OCI-LY7 (cell line): Measurements from ENCODE around the gene GRB10. TPM values are rescaled to one million over a fixed set of nuclear protein-coding genes. Genes with fewer than 3 reads are reported as not detected.

Experiments
- BruUV-seq: library from RNA; stranded (reverse); fragments of 400-500 nt; replicated peaks from 2 replicates; lab custom pipeline; 2021; lab: Mats Ljungman, UMichigan
- CTCF ChIA-PET: fragments of 300-600 bp; sonication (Branson Sonifier 250); formaldehyde crosslinking; loops from one replicate; lab custom pipeline; 2022; ENCODE audit warnings: antibody characterized with exemption; ENCODE audit not compliant: unreplicated experiment; lab: Charles Lee
- POLR2A ChIA-PET: fragments of 300-600 bp; sonication (Branson Sonifier 250); formaldehyde crosslinking; loops from one replicate; lab custom pipeline; 2022; ENCODE audit warnings: antibody characterized with exemption; lab: Charles Lee
- DNase-seq: peaks from one replicate; pipeline ENCODE4 v3.0.0-alpha.2; 2015; ENCODE audit warnings: low spot score
- H2AFZ ChIP-seq: fragments of 200-600 bp; sonication (generic), shearing (Covaris generic); 2 replicates; pipeline ENCODE4 v1.6.1; 2014; ENCODE audit warnings: mild to moderate bottlenecking, antibody characterized with exemption, low read length, moderate library complexity
- H3K27ac ChIP-seq: fragments of 200-600 bp; sonication (generic); 2 replicates; pipeline ENCODE4 v1.5.1; 2014; ENCODE audit warnings: mixed run types, low read depth, mild to moderate bottlenecking, moderate library complexity, low read length, inconsistent platforms; ENCODE audit not compliant: poor library complexity, severe bottlenecking
- H3K36me3 ChIP-seq: fragments of 200-600 bp; sonication (generic); 2 replicates; pipeline ENCODE4 v1.6.1; 2014; ENCODE audit warnings: mild to moderate bottlenecking, antibody characterized with exemption, low read length, moderate library complexity, mixed read lengths; ENCODE audit not compliant: insufficient read depth
- H3K4me1 ChIP-seq: fragments of 200-600 bp; sonication (generic); 2 replicates; pipeline ENCODE4 v1.5.1; 2014; ENCODE audit warnings: mild to moderate bottlenecking, low read length; ENCODE audit not compliant: insufficient read depth, poor library complexity, severe bottlenecking
- H3K4me2 ChIP-seq: fragments of 200-600 bp; sonication (generic); 2 replicates; pipeline ENCODE4 v1.6.1; 2014; ENCODE audit warnings: mild to moderate bottlenecking, low read length
- H3K4me3 ChIP-seq: fragments of 200-600 bp; sonication (generic); 2 replicates; pipeline ENCODE4 v1.5.1; 2014; ENCODE audit warnings: mild to moderate bottlenecking, low read depth, low read length; ENCODE audit not compliant: poor library complexity, severe bottlenecking
- H3K79me2 ChIP-seq: fragments of 200-600 bp; sonication (generic); 2 replicates; pipeline ENCODE4 v1.6.1; 2016; ENCODE audit warnings: low read depth, mild to moderate bottlenecking, low read length, moderate library complexity, mixed read lengths; ENCODE audit not compliant: insufficient read depth
- H3K9me2 ChIP-seq: fragments of 200-600 bp; sonication (generic); 2 replicates; pipeline ENCODE4 v1.6.1; 2016; ENCODE audit warnings: mild to moderate bottlenecking, low read length, mixed read lengths; ENCODE audit not compliant: insufficient read depth
- H3K9me3 ChIP-seq: fragments of 200-600 bp; sonication (generic); 2 replicates; pipeline ENCODE4 v1.6.1; 2014; ENCODE audit warnings: mild to moderate bottlenecking, mixed run types, low read length, mixed read lengths
- H4K20me1 ChIP-seq: fragments of 200-600 bp; sonication (generic); 2 replicates; pipeline ENCODE4 v1.6.1; 2014; ENCODE audit warnings: mild to moderate bottlenecking, antibody characterized with exemption, low read length, moderate library complexity, mixed read lengths; ENCODE audit not compliant: insufficient read depth
- EZH2phosphoT487 ChIP-seq: fragments of 200-600 bp; sonication (generic); IDR thresholded peaks from 2 replicates; pipeline ENCODE4 v1.6.1; 2018; ENCODE audit warnings: low read depth, borderline replicate concordance, mild to moderate bottlenecking, mixed run types, antibody characterized with exemption, low read length, moderate library complexity, mixed read lengths
- intact Hi-C: fragments of 100-400 bp; cut with micrococcal nuclease; formaldehyde crosslinking; loops from one replicate; pipeline ENCODE4 v1.10.0; 2022; ENCODE audit not compliant: unreplicated experiment
- total RNA-seq, 2 experiments: library from RNA; depleted of rRNA in 1 of 2; stranded (reverse); fragments of >200 nt in 1 of 2; shearing (Covaris generic) in 1 of 2; gene quantifications; 2 replicates each; pipeline ENCODE4 v1.2.3, GENCODE V29; 2014 to 2022
- TF ChIP-seq, protein P1 (sequence below): fragments of 200-600 bp; sonication (generic); conservative IDR thresholded peaks from 2 replicates; pipeline ENCODE4 v1.5.1; 2014; ENCODE audit warnings: mild to moderate bottlenecking, antibody characterized with exemption, low read length, moderate library complexity, mixed read lengths

Gene GRB10
- total RNA-seq, 2 experiments from 2014 or later = not detected

DNA sequence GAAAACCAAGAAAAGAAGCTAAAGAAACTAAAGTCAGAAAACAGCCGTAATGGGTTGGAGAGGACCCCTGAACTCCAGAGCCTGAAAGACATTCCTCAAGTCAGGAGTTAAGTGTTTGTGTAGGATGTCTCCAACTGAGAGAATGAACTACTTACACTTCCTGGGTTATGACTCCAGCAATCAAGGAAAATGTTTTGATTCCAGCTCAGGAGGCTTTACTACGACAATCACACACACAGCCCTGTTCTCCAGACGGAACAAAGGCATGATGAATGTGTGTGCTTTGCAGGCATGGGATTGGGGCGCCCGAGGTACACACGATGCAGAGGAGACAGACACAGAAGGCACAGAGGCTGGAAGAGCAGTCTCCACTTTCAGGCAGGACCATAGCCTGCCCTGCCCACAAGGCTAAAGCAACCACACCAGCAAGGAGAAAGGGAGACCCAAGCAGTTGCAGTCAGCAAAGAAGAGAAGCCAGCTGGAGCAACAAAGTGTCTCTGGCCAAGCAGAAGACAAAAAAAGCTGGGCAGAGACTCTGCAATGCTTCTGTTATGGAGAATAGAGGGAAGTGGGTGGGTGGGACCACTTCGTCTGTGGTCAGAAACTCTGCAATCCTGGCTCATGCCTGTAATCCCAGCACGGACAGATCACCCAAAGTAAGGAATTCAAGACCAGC is 89.1 kb downstream of the GRB10 start:
- ChIA-PET CTCF (no interaction called here), POLR2A (no interaction called here)
- Histone ChIP-seq H3K4me2 (no peak overlapping the region), H3K9me2 (no peaks in the 10 kb centered on the region), H4K20me1 (no peaks in the 10 kb centered on the region), H3K4me3 (no peak overlapping the region), H3K27ac (no peak overlapping the region), H3K36me3 (no peaks in the 10 kb centered on the region), H3K4me1 (no peaks in the 10 kb centered on the region), H2AFZ (no peak overlapping the region), H3K79me2 (no peaks in the 10 kb centered on the region), H3K9me3 (no peaks in the 10 kb centered on the region)
- no peak for DNase-seq
- TF ChIP-seq EZH2phosphoT487 = no peak
- TF ChIP-seq, protein P1, sequence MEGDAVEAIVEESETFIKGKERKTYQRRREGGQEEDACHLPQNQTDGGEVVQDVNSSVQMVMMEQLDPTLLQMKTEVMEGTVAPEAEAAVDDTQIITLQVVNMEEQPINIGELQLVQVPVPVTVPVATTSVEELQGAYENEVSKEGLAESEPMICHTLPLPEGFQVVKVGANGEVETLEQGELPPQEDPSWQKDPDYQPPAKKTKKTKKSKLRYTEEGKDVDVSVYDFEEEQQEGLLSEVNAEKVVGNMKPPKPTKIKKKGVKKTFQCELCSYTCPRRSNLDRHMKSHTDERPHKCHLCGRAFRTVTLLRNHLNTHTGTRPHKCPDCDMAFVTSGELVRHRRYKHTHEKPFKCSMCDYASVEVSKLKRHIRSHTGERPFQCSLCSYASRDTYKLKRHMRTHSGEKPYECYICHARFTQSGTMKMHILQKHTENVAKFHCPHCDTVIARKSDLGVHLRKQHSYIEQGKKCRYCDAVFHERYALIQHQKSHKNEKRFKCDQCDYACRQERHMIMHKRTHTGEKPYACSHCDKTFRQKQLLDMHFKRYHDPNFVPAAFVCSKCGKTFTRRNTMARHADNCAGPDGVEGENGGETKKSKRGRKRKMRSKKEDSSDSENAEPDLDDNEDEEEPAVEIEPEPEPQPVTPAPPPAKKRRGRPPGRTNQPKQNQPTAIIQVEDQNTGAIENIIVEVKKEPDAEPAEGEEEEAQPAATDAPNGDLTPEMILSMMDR = no peak
- BruUV-seq = no TSS peak
- intact Hi-C loops = no loop called here

DNA sequence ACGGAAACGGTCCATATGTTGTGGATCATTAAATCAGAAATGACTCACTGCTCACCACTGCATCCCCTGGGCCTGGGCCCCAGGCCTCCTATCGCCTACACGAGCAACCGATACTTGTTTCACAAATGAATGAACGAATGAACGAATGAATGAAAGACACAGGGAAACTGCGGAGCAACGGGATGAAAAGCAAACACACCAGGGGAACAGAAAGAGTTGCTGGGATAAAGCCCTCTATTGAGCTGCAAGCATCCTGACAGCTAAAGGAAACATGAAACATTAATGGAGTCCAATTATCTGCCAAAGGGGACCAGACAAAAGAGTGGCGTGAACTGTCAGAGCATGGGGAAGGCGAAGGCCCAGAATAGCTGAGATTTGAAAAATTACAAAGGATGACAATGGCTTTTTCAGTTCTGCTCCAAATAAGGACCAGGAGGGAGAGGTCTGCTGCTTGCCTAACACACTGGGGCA is 92.1 kb downstream of the GRB10 start:
- intact Hi-C loops = no loop called here
- no peaks in the 10 kb centered on the region for H4K20me1 ChIP-seq
- H3K79me2 ChIP-seq = no peaks in the 10 kb centered on the region
- no peak overlapping the region for H2AFZ ChIP-seq
- H3K4me3 ChIP-seq = no peak overlapping the region
- TF ChIP-seq EZH2phosphoT487 = no peak
- TF ChIP-seq, protein P1 = no peak
- no peaks in the 10 kb centered on the region for H3K9me3 ChIP-seq
- H3K27ac ChIP-seq = no peak overlapping the region
- no TSS peak for BruUV-seq
- DNase-seq = no peak
- ChIA-PET CTCF (no interaction called here), POLR2A (no interaction called here)
- H3K36me3 ChIP-seq = no peaks in the 10 kb centered on the region
- no peaks in the 10 kb centered on the region for H3K9me2 ChIP-seq
- H3K4me2 ChIP-seq = no peak overlapping the region
- H3K4me1 ChIP-seq = no peaks in the 10 kb centered on the region

DNA sequence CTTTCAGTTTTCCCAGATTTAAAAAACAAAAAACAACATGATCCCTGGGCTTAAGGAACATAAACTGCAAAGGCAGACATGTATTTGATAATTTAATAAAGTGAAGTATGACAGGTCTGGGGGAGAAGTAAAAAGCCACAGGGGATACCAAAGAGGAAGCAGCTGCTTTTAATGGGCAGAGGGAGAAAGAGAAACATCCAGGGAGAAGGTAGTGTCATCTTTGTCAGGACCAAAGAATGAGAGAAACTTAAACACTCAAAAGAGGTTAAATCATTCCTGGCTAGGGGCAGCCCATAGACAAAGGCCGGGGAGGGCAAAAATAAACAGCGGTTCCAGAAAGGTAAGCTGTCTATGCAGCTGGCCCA is 94.5 kb downstream of the GRB10 start:
- H3K4me3 ChIP-seq = no peak overlapping the region
- no peaks in the 10 kb centered on the region for H3K36me3 ChIP-seq
- POLR2A ChIA-PET = no interaction called here
- CTCF ChIA-PET = no interaction called here
- H3K79me2 ChIP-seq = no peaks in the 10 kb centered on the region
- no TSS peak for BruUV-seq
- no peak for DNase-seq
- H3K4me1 ChIP-seq = no peaks in the 10 kb centered on the region
- H3K9me2 ChIP-seq = no peaks in the 10 kb centered on the region
- TF ChIP-seq, protein P1 = no peak
- no peak for TF ChIP-seq EZH2phosphoT487
- H4K20me1 ChIP-seq = no peaks in the 10 kb centered on the region
- intact Hi-C loops = no loop called here
- H2AFZ ChIP-seq = no peak overlapping the region
- H3K9me3 ChIP-seq = no peaks in the 10 kb centered on the region
- H3K4me2 ChIP-seq = no peak overlapping the region
- no peak overlapping the region for H3K27ac ChIP-seq
